Caki2 (cell line): Measurements from ENCODE around the gene ITGA4. TPM values are rescaled to one million over a fixed set of nuclear protein-coding genes. Genes with fewer than 3 reads are reported as not detected.

ENCODE experiments used
- total RNA-seq: library from RNA; depleted of rRNA; stranded (reverse); fragments of >200 nt; shearing (Covaris generic); gene quantifications from 2 replicates; pipeline ENCODE4 v1.2.3, GENCODE V29; 2014; ENCODE audit warnings: low replicate concordance; rRNA removed

Gene ITGA4
- total RNA-seq, 1 experiment from 2014 or later = 5.9 TPM

Other genes starting within 250 kb of the ITGA4 start
- 0.52 and 1.6 TPM in 2 replicates for gene CERKL, start 199.7 kb downstream of the ITGA4 start, total RNA-seq
- not detected in 2 replicates for gene NEUROD1, start 223.1 kb downstream of the ITGA4 start, total RNA-seq